ENCODE results near the gene FADS3. TPM values are rescaled to one million over a fixed set of nuclear protein-coding genes. Genes with fewer than 3 reads are reported as not detected.

Gene FADS3
- total RNA-seq, 3 donors from 2014 or later (not counting 1 experiment from before 2014, with no cell fraction given): 10.8 to 17.8 (median 11.5) TPM

DNA sequence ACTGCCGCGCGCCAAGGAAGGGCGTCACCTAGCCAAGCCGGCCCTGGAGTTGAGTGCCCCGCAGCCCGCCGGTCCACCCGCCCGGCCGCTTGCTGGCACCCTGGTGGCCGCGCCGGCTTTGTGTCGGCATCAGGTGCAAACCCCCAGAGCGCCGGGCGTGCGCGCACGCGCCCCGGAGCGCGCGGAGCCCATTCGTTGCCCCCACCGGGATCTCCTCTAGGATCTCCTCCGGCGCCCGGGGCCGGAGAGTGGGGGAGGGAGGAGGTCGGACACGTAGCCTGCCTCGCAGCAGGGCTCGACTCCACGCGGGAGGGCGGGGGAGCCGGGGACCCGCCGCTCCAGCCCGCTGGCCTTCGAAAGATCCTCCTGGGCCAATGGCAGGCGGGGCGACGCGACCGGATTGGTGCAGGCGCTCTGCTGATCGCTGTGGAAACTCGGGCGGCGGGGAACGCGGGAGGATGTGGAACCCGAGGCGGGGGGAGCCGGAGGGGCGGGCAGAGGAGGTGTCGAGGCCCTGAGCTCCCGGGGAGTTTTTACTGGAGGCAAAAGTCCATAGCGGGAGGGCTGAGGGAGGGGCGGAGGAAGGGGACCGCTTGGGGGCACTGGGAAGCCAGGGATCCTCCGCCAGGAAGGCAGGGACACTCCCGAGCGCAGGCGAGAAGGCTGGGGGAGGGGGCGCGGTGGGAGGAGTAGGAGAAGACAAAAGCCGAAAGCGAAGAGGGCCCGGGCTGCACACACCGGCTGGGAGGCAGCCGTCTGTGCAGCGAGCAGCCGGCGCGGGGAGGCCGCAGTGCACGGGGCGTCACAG lies 63.6 kb downstream of the FADS3 start, which contains the start of gene FADS2:
TSS of gene FADS2 (plus strand) at position 730 of the 808 bp plus-strand sequence. CDS start 91 bp downstream, outside the sequence.
- peak within 1 kb of the TSS; percentile 62 for H3K4me3 ChIP-seq (ENCODE audit: low read length)
- H3K27me3 Mint-ChIP-seq (ENCODE audit: low read depth in 2 of 2): no peaks in the 10 kb centered on the region

GRCh38 chr11:61826930-61827570 lies 64.3 kb downstream of the FADS3 start:
- DNase-seq: peak in 1 of 2 donors; percentile 14
- 29% methylated on average over 22 of the region's 23 CpGs for WGBS (ENCODE audit: insufficient coverage)
- Histone ChIP-seq H3K27me3 (ENCODE audit: control insufficient read depth, insufficient read depth, low read length) (no peaks in the 10 kb centered on the region), H3K4me3 (ENCODE audit: low read length) (peak overlapping the region; percentile 62), H3K9me3 (ENCODE audit: control insufficient read depth, insufficient read depth, low read length) (no peaks in the 10 kb centered on the region), H3K36me3 (ENCODE audit: control insufficient read depth, insufficient read depth, low read length) (no peaks in the 10 kb centered on the region), H3K27ac (ENCODE audit: low read length) (peak overlapping the region; percentile 44), H3K4me1 (ENCODE audit: control insufficient read depth, insufficient read depth, low read length) (peaks cover 32% of the 10 kb centered on the region)
- Mint-ChIP-seq H3K27ac (peak overlapping the region; percentile 63 to 88), H3K4me3 (peak overlapping the region; percentile 92), H3K9me3 (no peaks in the 10 kb centered on the region), H3K36me3 (no peaks in the 10 kb centered on the region), H3K4me1 (peaks cover 25 to 57% of the 10 kb centered on the region in 2 donors), H3K27me3 (ENCODE audit: low read depth in 2 of 2) (no peaks in the 10 kb centered on the region)
- no peak for TF ChIP-seq CTCF (IDR thresholded peaks at IDR 0.05)
- intact Hi-C loops (cut with micrococcal nuclease): loop anchor here (5.0 kb wide), 1 partner anchor 35 kb away; the partner anchor contains the start of genes FEN1 and TMEM258
- peak in 1 of 3 donors; percentile 18 for ATAC-seq

More for the DNA sequence above, 63.6 kb downstream of the FADS3 start, which contains the start of gene FADS2:
- DNase-seq (peak; percentile 69 to 77), ATAC-seq (peak; percentile 79 to 83 (median 83))
- Histone ChIP-seq H3K27ac (ENCODE audit: low read length) (peak within 1 kb of the TSS; percentile 44), H3K27me3 (ENCODE audit: control insufficient read depth, insufficient read depth, low read length) (no peaks in the 10 kb centered on the region), H3K36me3 (ENCODE audit: control insufficient read depth, insufficient read depth, low read length) (no peaks in the 10 kb centered on the region), H3K9me3 (ENCODE audit: control insufficient read depth, insufficient read depth, low read length) (no peaks in the 10 kb centered on the region), H3K4me1 (ENCODE audit: control insufficient read depth, insufficient read depth, low read length) (peaks cover 32% of the 10 kb centered on the region)
- H3K9me3 Mint-ChIP-seq: no peaks in the 10 kb centered on the region
- WGBS (ENCODE audit: insufficient coverage): under 1% methylated on average over 83 of the region's 83 CpGs
- TF ChIP-seq CTCF (IDR thresholded peaks at IDR 0.05): no peak
- peak within 1 kb of the TSS; percentile 92 for H3K4me3 Mint-ChIP-seq
- H3K36me3 Mint-ChIP-seq: no peaks in the 10 kb centered on the region
- intact Hi-C loops (cut with micrococcal nuclease): loop anchor here (5.0 kb wide), 1 partner anchor 35 kb away; the partner anchor contains the start of genes FEN1 and TMEM258
- H3K4me1 Mint-ChIP-seq: peaks cover 32 to 58% of the 10 kb centered on the region in 2 donors
- peak within 1 kb of the TSS; percentile 88 to 97 for H3K27ac Mint-ChIP-seq

Other genes with a start within 250 kb of the FADS3 start
- under 1 TPM; 0.18 to 0.48 (median 0.38) TPM for gene DAGLA, start 211.2 kb downstream of the FADS3 start, total RNA-seq
- 10 to 100 TPM in 1 of 3 donors, 1 to 10 TPM in 2; 4.9 to 15.3 (median 7.3) TPM for gene MYRF, start 138.9 kb downstream of the FADS3 start, total RNA-seq
- 10 to 100 TPM; 64.4 to 69.3 (median 66.1) TPM for gene TMEM258, start 98.9 kb downstream of the FADS3 start, total RNA-seq
- gene FEN1, start 98.6 kb downstream of the FADS3 start, total RNA-seq: 10 to 100 TPM; 14.2 to 17.8 (median 17.5) TPM
- 10 to 100 TPM in 2 of 3 donors, 1 to 10 TPM in 1; 9.3 to 17.2 (median 10.2) TPM for gene FADS1, start 74.5 kb downstream of the FADS3 start, total RNA-seq
- gene FADS2, start 63.2 kb downstream of the FADS3 start, total RNA-seq: 10 to 100 TPM; 30.4 to 52.7 (median 34.4) TPM
- gene RAB3IL1, start 26.0 kb upstream of the FADS3 start, total RNA-seq: not detected
- gene BEST1, start 58.8 kb upstream of the FADS3 start, total RNA-seq: 1 to 10 TPM in 2 of 3 donors, under 1 TPM in 1; 0.32 to 2.0 (median 1.4) TPM
- 1,000 to 10,000 TPM; 1,067 to 1,951 (median 1,796) TPM for gene FTH1, start 76.1 kb upstream of the FADS3 start, total RNA-seq
- 10 to 100 TPM; 24.4 to 47.6 (median 27.3) TPM for gene INCENP, start 232.5 kb upstream of the FADS3 start, total RNA-seq